HFF-Myc (cell line): Measurements from ENCODE around the gene GGA1.

Source experiments
- DNase-seq: peaks from one replicate; pipeline ENCODE4 v3.0.0-alpha.2; 2011; ENCODE audit warnings: low read depth; ENCODE audit errors: extremely low read depth
- H3K4me3 ChIP-seq: replicated peaks from 2 replicates; pipeline ENCODE4 v1.5.1; 2011; ENCODE audit warnings: low read depth, mild to moderate bottlenecking, control low read depth, low read length
- TF ChIP-seq, protein P1 (sequence below): IDR thresholded peaks from 2 replicates; pipeline ENCODE4 v1.5.1; 2012; ENCODE audit warnings: mild to moderate bottlenecking, low read depth, low read length, control low read depth; ENCODE audit errors: missing control alignments

GGA1 gene

DNA sequence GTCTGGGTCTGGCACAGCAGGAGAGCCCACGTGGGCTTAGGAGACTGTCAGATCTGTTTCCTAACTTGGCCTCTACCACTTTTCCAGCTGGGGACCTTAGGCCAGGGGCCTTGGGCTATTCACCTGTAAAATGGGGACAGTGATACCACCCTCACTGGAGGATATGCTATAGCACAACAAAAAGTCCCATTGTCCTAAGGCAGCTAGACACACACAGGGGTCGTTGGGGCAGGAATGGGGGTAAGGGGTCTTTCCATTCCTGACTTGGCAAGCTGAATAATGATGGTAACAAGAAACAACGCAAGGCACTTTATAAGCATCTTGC, 28.3 kb downstream of the GGA1 start:
- no peak for DNase-seq
- H3K4me3 ChIP-seq: no peak overlapping the region
- TF ChIP-seq, protein P1, sequence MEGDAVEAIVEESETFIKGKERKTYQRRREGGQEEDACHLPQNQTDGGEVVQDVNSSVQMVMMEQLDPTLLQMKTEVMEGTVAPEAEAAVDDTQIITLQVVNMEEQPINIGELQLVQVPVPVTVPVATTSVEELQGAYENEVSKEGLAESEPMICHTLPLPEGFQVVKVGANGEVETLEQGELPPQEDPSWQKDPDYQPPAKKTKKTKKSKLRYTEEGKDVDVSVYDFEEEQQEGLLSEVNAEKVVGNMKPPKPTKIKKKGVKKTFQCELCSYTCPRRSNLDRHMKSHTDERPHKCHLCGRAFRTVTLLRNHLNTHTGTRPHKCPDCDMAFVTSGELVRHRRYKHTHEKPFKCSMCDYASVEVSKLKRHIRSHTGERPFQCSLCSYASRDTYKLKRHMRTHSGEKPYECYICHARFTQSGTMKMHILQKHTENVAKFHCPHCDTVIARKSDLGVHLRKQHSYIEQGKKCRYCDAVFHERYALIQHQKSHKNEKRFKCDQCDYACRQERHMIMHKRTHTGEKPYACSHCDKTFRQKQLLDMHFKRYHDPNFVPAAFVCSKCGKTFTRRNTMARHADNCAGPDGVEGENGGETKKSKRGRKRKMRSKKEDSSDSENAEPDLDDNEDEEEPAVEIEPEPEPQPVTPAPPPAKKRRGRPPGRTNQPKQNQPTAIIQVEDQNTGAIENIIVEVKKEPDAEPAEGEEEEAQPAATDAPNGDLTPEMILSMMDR: no peak

DNA sequence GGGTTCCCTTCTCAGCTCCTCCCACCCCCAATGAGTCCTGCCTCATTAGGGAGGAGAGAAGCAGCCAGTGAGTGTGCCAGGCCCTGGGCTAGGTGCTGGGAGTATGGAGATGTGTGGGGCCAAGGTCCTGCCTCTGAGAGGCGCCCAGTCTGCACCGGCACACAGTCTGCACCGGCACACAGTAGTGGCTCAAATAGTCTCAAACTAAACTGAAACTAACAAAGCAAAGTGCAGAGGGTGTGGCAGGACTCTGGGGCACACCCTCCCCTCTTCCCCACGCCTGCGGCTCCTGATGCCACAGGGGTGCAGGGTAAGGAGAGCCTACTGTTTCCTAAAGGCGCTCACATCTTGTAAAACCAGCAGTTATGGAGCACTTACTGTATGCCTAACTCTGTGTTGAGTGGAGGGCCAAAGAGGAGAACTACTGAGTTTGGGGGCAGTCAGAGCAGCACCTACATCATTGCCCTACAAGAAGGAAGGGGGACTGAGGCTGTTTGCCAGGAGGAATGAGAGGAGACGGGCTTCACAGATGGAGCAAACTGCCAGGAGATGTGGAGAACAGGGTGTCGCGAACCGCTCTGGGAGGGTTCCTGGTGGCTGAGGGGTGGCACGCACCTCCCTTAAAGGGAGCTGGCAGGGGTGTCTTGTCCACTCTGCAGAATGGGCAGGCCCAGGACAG, 29.9 kb downstream of the GGA1 start:
- peak overlapping the region; percentile 69 for H3K4me3 ChIP-seq
- TF ChIP-seq, protein P1: no peak
- no peak for DNase-seq

DNA sequence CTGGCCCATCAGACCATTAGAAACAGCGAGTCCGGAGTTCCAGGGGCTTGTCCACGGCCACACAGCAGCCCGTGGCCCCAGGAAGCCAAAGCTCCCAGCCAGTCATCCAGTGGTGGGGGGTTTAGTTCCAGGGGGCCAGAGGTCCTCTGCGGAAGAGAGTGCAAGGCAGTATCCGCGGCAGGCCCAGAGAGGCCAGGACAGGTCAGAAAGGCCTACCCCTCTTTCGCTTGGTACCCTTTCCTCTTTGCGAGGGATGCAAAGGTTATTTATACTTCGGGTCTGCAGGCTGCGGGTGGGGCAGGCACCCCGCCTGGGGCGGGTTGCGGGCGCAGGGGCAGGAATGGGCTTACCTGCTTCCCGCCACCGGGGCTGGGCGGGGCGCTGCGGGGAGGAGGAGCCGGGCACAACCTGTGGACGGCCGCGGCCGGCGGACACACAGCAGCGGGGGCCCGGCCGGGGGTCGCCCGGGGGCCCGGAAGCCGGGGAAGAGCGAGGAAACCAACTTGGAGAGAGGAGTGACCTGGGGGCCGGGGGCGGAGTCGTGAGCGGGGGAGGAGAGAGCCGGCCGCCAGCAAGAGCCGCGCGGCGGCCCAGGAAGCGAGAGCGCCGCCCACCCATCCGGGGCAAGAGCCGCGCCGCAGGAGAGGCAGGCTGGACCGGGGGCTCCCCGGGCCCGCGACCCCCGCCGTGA, 30.6 kb downstream of the GGA1 start, which contains the start of gene SH3BP1:
TSS of gene SH3BP1 (plus strand) at position 600 of the 691 bp plus-strand sequence. CDS start 119 bp downstream, outside the sequence.
- peak within 1 kb of the TSS; percentile 69 for H3K4me3 ChIP-seq
- DNase-seq: no peak
- TF ChIP-seq, protein P1: no peak

DNA sequence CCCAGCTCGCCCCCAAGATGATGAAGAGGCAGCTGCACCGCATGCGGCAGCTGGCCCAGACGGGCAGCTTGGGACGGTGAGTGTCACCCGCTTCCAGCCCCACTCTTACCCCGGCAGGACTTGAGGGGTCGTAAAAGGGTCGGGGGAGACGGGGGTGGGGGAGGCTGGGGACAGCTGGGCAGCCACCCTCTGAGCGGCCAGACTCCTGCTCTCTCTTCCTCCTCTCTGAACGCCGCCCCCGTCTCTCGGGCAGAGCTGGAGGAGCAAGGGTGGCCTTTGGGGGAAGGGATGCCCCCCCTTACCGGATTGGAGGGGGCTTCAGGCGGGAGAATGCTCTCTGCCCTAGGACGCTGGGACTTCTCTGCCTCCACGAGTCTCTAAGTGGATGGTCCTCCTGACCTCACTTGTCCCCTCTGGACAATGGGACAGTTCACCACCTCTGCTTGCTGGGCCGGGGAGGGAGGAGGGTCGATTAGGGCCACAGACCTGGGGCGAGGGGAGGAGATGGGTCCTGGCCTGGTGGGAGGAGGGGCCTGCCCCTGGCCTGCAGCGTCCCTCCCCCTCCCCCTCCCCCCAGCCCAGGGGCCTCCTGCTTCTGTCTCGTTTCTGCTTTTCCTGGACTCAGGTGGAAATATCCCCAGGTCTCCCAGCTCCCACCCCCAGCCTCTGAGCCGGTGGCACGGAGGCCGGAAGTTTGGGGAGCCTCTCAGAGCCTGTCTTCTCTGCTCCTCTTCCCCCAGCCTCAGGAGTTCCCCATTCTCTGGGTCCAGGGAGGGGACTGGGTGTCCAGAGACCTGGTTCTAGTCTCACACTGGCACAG, 31.3 kb downstream of the GGA1 start:
- TF ChIP-seq, protein P1: no peak
- no peak for DNase-seq
- peak overlapping the region; percentile 69 for H3K4me3 ChIP-seq

DNA sequence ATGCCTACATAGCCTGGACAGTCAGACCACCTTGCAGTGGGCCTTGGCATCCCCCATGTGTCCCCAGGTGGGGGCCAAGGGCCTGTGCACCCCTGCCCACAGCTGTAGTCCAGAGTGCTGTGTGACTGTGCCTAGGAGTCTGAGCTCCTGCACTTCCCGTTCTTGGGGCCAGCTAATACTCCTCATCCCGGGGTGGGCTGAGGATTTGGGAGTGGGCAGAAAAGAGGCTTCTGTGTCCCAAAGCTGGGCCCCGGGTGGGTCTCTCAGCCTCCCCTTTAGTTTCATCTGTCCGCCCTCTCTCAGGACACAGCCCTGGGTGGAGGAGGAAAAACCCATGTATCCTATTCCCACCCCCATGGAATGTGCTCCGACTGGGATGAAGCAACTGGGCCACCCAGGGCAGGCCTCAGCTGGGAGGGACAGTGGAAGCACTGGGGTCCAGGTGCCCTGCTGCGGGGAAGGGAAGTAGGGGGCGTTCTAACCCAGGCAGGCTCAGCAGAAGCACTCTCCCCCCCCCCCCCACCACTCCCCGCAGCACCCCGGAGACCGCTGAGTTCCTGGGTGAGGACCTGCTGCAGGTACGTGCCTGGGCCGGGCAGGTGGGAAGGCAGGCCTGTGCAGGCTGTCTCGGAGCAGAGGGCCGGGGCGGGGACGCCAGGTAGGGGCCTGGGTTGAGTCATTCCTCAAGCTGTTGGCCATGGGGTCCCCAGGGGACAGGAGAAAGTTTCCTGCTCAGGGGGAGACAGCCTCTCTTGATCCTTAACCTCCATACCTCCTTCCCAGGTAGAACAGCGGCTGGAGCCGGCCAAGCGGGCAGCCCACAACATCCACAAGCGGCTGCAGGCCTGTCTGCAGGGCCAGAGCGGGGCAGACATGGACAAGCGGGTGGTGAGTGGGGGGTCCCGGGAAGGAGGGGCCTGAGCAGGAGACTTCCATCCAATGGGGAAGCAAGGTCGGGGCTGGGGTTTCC, 32.2 kb downstream of the GGA1 start:
- DNase-seq: no peak
- peak overlapping the region; percentile 69 for H3K4me3 ChIP-seq
- TF ChIP-seq, protein P1: no peak

DNA sequence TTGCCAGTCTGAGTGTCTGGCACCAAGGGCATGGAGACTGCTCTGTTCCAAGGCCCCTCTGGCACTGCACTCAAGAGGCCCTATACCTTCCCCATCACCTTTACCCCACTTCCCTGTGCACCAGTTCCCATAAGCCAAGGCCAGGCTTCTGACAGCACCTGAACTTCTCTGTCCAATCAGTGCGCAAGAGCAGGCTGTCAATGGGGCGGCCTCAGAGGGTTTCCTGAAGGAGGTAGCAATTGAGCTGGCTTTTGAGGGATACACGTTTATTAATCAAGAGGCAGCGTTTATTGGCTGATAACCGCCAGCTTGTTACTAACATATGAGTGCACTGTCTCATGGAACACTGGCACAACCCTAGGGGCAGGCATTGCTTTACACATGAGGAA, 32.9 kb downstream of the GGA1 start:
- TF ChIP-seq, protein P1: no peak
- no peak for DNase-seq
- H3K4me3 ChIP-seq: no peak overlapping the region
